Common myeloid progenitor, CD34-positive (primary cell): Measurements from ENCODE around the gene RAI14.

ENCODE experiments used
- CTCF ChIA-PET: fragments of 350-600 bp; sonication (Branson Sonifier 250); formaldehyde crosslinking; loops from one replicate; lab custom pipeline; 2021; ENCODE audit warnings: antibody characterized with exemption; lab: Charles Lee
- POLR2A ChIA-PET: fragments of 350-600 bp; sonication (Branson Sonifier 250); formaldehyde crosslinking; loops from one replicate; lab custom pipeline; 2021; ENCODE audit warnings: antibody characterized with exemption; lab: Charles Lee
- DNase-seq, 3 donors: peaks; one replicate each; pipeline versions ENCODE4 v3.0.0 to v3.0.0-alpha.2; 2013
- H3K27ac ChIP-seq, 2 experiments: 1 replicate in 1 of 2; 2 replicates in 1 of 2; pipeline ENCODE4 v1.7.0; 2013; ENCODE audit warnings: inconsistent platforms in 2 of 2, low read length in 2 of 2, mild to moderate bottlenecking in 2 of 2, low read depth in 1 of 2, moderate library complexity in 1 of 2; ENCODE audit not compliant: severe bottlenecking in 2 of 2, insufficient read depth in 1 of 2, poor library complexity in 1 of 2
- H3K27me3 ChIP-seq, 5 experiments: replicated peaks in 2 of 5; 1 replicate in 3 of 5; 2 replicates in 2 of 5; pipeline versions ENCODE4 v1.6.1 to v1.7.0; 2013; ENCODE audit warnings: low read length in 4 of 5, mild to moderate bottlenecking in 2 of 5, moderate library complexity in 2 of 5, inconsistent platforms in 1 of 5; ENCODE audit not compliant: insufficient read depth in 5 of 5, control insufficient read depth in 4 of 5
- H3K36me3 ChIP-seq, 4 experiments: 1 replicate in 2 of 4; 2 replicates in 2 of 4; pipeline versions ENCODE4 v1.6.1 to v1.7.0; 2013; ENCODE audit warnings: low read length in 3 of 4, control low read depth in 1 of 4, mild to moderate bottlenecking in 1 of 4; ENCODE audit not compliant: control insufficient read depth in 4 of 4, insufficient read depth in 4 of 4
- H3K4me1 ChIP-seq, 4 experiments: 1 replicate in 3 of 4; 2 replicates in 1 of 4; pipeline versions ENCODE4 v1.6.1 to v1.7.1; 2013; ENCODE audit warnings: low read length in 3 of 4, mild to moderate bottlenecking in 3 of 4, control low read depth in 1 of 4, inconsistent platforms in 1 of 4, moderate library complexity in 1 of 4; ENCODE audit not compliant: control insufficient read depth in 4 of 4, insufficient read depth in 4 of 4; ENCODE audit errors: control extremely low read depth in 1 of 4
- H3K4me3 ChIP-seq, 7 experiments: 1 replicate in 4 of 7; 2 replicates in 3 of 7; pipeline versions ENCODE4 v1.5.1 to v1.7.0; 2013; ENCODE audit warnings: mild to moderate bottlenecking in 7 of 7, low read length in 6 of 7, moderate library complexity in 6 of 7, inconsistent platforms in 2 of 7, low read depth in 2 of 7, control low read depth in 1 of 7; ENCODE audit not compliant: insufficient read depth in 4 of 7, control insufficient read depth in 1 of 7; ENCODE audit errors: extremely low read depth in 1 of 7
- H3K9me3 ChIP-seq, 5 experiments: 1 replicate in 4 of 5; 2 replicates in 1 of 5; pipeline versions ENCODE4 v1.6.1 to v1.7.1; 2013; ENCODE audit warnings: low read length in 4 of 5, mild to moderate bottlenecking in 2 of 5, inconsistent platforms in 1 of 5, low read depth in 1 of 5, moderate library complexity in 1 of 5; ENCODE audit not compliant: control insufficient read depth in 4 of 5, insufficient read depth in 2 of 5; ENCODE audit errors: control extremely low read depth in 1 of 5
- WGBS: methylation state at CpG from one replicate; pipeline ENCODE4 v1.1.5; 2013; ENCODE audit not compliant: insufficient coverage; 5-methylcytosine and 5-hydroxymethylcytosine counted together

Gene RAI14

GRCh38 chr5:34648039-34648839 lies 7.9 kb upstream of the RAI14 start:
- Histone ChIP-seq H3K9me3 (peaks cover 0 to 3% (median 0%) of the 10 kb centered on the region in 5 experiments), H3K27ac (no peak overlapping the region), H3K4me3 (no peak overlapping the region), H3K36me3 (no peaks in the 10 kb centered on the region), H3K4me1 (no peaks in the 10 kb centered on the region), H3K27me3 (no peaks in the 10 kb centered on the region)
- ChIA-PET POLR2A (no interaction called here), CTCF (no interaction called here)
- WGBS, result 40% methylated on average over 2 of the region's 5 CpGs
- no peak for DNase-seq

DNA sequence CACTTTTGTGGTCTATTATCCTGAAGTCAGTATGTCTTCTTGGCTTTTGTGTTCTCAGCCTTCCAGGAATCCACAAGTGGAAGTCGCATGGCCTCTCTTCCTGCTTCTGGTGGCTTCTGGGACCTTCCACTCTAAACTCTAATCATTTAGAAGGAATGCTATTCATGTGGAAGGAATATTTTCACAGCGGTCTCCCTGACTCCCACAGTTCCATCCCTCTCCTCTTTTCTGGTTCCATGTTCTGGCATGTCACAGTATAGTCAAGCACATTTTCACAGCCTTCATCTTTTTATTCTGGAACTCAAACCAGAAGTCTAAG lies 7.3 kb upstream of the RAI14 start:
- no peak overlapping the region for H3K4me3 ChIP-seq
- DNase-seq, result no peak
- no peak overlapping the region for H3K27ac ChIP-seq
- peaks cover 0 to 3% (median 0%) of the 10 kb centered on the region in 5 experiments for H3K9me3 ChIP-seq
- no peaks in the 10 kb centered on the region for H3K36me3 ChIP-seq
- ChIA-PET CTCF (no interaction called here), POLR2A (no interaction called here)
- no peaks in the 10 kb centered on the region for H3K4me1 ChIP-seq
- no peaks in the 10 kb centered on the region for H3K27me3 ChIP-seq
- WGBS, result 100% methylated on average over 1 of the region's 2 CpGs

DNA sequence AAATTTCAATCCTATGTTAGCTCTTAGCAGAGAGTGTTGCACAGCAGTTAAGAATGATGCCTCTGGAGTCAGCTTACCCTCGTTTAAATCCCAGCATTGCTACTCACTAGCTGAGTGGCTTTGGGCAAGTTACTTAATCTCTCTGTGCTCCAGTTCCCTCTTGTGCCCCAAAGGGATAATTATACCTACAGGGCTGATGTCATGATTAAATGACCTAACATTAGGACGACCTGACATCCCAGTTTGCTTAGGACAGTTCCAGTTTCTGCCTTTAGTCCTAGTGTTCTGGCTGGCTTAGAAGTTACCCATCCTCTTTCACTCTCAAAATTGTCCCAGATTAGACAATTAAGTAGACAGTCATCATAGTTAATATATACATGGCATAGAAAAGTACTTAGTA lies 4.3 kb upstream of the RAI14 start:
- peaks cover 0 to 3% (median 0%) of the 10 kb centered on the region in 5 experiments for H3K9me3 ChIP-seq
- WGBS, result 88% methylated on average over 2 of the region's 2 CpGs
- no peak overlapping the region for H3K27ac ChIP-seq
- no peaks in the 10 kb centered on the region for H3K36me3 ChIP-seq
- DNase-seq, result no peak
- peaks cover 0 to 21% (median 12%) of the 10 kb centered on the region in 4 experiments for H3K4me1 ChIP-seq
- no peak overlapping the region for H3K4me3 ChIP-seq
- ChIA-PET POLR2A (no interaction called here), CTCF (no interaction called here)
- no peaks in the 10 kb centered on the region for H3K27me3 ChIP-seq

DNA sequence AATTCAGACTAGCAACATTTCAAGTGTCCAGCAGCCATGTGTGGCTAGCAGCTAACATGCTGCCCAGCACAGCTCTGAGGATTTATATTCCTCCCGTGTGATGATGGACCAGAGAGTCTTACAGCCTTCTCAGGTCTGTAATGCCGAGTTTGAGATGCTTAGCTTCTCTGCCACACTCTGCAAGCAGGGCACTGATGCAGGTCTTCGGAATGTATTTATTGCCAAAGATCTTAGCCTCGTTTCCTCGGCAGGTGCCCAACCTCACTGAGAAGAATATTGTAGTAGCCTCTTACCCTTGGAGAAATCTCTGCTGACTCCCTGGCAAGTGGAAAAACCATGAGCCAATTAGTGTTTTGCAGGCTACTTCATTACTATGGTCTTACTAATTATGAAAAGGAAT lies 3.7 kb upstream of the RAI14 start:
- 99% methylated on average over 5 of the region's 5 CpGs for WGBS

GRCh38 chr5:34652914-34653313 lies 3.2 kb upstream of the RAI14 start:
- Histone ChIP-seq H3K4me3 (no peak overlapping the region), H3K4me1 (peaks cover 3 to 32% (median 22%) of the 10 kb centered on the region in 4 experiments), H3K27me3 (peaks cover 0 to 10% (median 7%) of the 10 kb centered on the region in 5 experiments), H3K9me3 (no peaks in the 10 kb centered on the region), H3K27ac (no peak overlapping the region), H3K36me3 (no peaks in the 10 kb centered on the region)
- no peak for DNase-seq
- CTCF ChIA-PET, result no interaction called here
- POLR2A ChIA-PET, result no interaction called here

More for the DNA sequence above, 3.7 kb upstream of the RAI14 start:
- POLR2A ChIA-PET, result no interaction called here
- Histone ChIP-seq H3K36me3 (no peaks in the 10 kb centered on the region), H3K4me3 (no peak overlapping the region), H3K4me1 (peaks cover 0 to 27% (median 18%) of the 10 kb centered on the region in 4 experiments), H3K9me3 (no peaks in the 10 kb centered on the region), H3K27ac (no peak overlapping the region), H3K27me3 (peaks cover 0 to 5% (median 2%) of the 10 kb centered on the region in 5 experiments)
- DNase-seq, result no peak
- CTCF ChIA-PET, result no interaction called here

DNA sequence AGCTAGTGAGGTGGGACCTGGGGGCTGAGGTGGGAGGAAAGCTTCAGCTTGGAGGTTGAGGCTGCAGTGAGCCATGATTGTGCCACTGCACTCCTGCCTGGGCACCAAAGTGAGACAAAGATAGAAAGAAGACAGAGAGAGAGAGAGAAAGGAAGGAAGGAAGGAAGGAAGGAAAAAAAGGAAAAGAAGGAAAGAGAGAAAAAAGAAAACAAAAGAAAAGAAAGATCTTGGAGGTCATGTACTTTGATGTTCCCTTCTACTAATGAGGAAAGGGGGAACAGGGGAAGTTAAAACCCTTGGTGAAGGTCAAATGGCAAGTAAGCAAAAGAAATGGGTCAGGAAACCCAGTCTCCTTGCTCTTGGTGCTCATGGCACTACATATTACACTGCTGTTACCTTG lies 2.4 kb upstream of the RAI14 start:
- H3K4me1 ChIP-seq, result peaks cover 3 to 33% (median 23%) of the 10 kb centered on the region in 4 experiments
- H3K27me3 ChIP-seq, result peaks cover 0 to 15% (median 11%) of the 10 kb centered on the region in 5 experiments
- H3K36me3 ChIP-seq, result no peaks in the 10 kb centered on the region
- H3K27ac ChIP-seq, result no peak overlapping the region
- H3K4me3 ChIP-seq, result no peak overlapping the region
- ChIA-PET POLR2A (no interaction called here), CTCF (interaction anchor here (1.1 kb wide), 1 partner anchor 26 kb away, joined by 3 read pairs; no protein-coding TSS in a partner anchor)
- DNase-seq, result no peak
- H3K9me3 ChIP-seq, result no peaks in the 10 kb centered on the region

- 0% methylated on average over 12 of the region's 16 CpGs for WGBS
- H3K36me3 ChIP-seq, result no peaks in the 10 kb centered on the region
- H3K27ac ChIP-seq, result peak overlapping the region in 1 of 2 experiments; percentile 38
- no peaks in the 10 kb centered on the region for H3K9me3 ChIP-seq
- ChIA-PET CTCF (interaction anchor here (0.8 to 1.0 kb wide), 2 partner anchors 48 to 132 kb away, joined by 3 read pairs; no protein-coding TSS in a partner anchor), POLR2A (interaction anchor here (0.9 kb wide), 1 partner anchor 35 kb away, joined by 3 read pairs; no protein-coding TSS in a partner anchor)
- peak overlapping the region; percentile 53 to 87 (median 70) for H3K4me3 ChIP-seq
- DNase-seq, result peak; percentile 40 to 83 (median 75)
- H3K4me1 ChIP-seq, result peaks cover 3 to 35% (median 23%) of the 10 kb centered on the region in 4 experiments
- H3K27me3 ChIP-seq, result peaks cover 0 to 21% (median 13%) of the 10 kb centered on the region in 5 experiments
Observed at GRCh38 chr5:34655354-34655991, 655 bp upstream of the RAI14 start.
